BLaER1 treated with 17β-estradiol and CSF1 and Interleukin-3, amounts not matched to agents 10 nM and 100 nM (cell line): Measurements from ENCODE around the gene RASGRP3.

Experiments
- H3K27ac ChIP-seq, 11 experiments: shearing (Covaris generic); formaldehyde crosslinking; 2 replicates each; pipeline ENCODE4 v1.8.1; 2022
- H3K27me3 ChIP-seq, 11 experiments: shearing (Covaris generic); formaldehyde crosslinking; 2 replicates each; pipeline ENCODE4 v1.8.1; 2022
- H3K36me3 ChIP-seq, 11 experiments: shearing (Covaris generic); formaldehyde crosslinking; 2 replicates each; pipeline ENCODE4 v1.8.1; 2022
- H3K4me1 ChIP-seq, 10 experiments: shearing (Covaris generic); formaldehyde crosslinking; 2 replicates each; pipeline ENCODE4 v1.8.1; 2022
- H3K4me2 ChIP-seq, 11 experiments: shearing (Covaris generic); formaldehyde crosslinking; 2 replicates each; pipeline ENCODE4 v1.8.1; 2022
- H3K4me3 ChIP-seq, 10 experiments: shearing (Covaris generic); formaldehyde crosslinking; 2 replicates each; pipeline ENCODE4 v1.8.1; 2022
- H3K9ac ChIP-seq, 11 experiments: shearing (Covaris generic); formaldehyde crosslinking; 2 replicates each; pipeline ENCODE4 v1.8.1; 2022
- H3K9me3 ChIP-seq, 11 experiments: shearing (Covaris generic); formaldehyde crosslinking; replicated peaks in 1 of 11; 2 replicates each; pipeline ENCODE4 v1.8.1; 2022
- H4K20me1 ChIP-seq, 11 experiments: shearing (Covaris generic); formaldehyde crosslinking; 2 replicates each; pipeline ENCODE4 v1.8.1; 2022
- Cebpa-rat ChIP-seq, 11 experiments: shearing (Covaris generic); IDR thresholded peaks; 2 replicates each; pipeline ENCODE4 v1.8.1; 2022

RASGRP3 gene

GRCh38 chr2:33555681-33556080 is 79.2 kb downstream of the RASGRP3 start:
- H3K4me3 ChIP-seq: peak overlapping the region in 7 of 10 experiments; percentile 1 to 28 (median 10); a peak in 5 of 20 replicates
- H3K9me3 ChIP-seq: no peaks in the 10 kb centered on the region
- no peaks in the 10 kb centered on the region for H4K20me1 ChIP-seq
- H3K9ac ChIP-seq: peak overlapping the region in 10 of 11 experiments; percentile 55 to 73 (median 69); a peak in 17 of 22 replicates
- peaks cover 0 to 24% (median 0%) of the 10 kb centered on the region in 11 experiments; a peak in 4 of 22 replicates for H3K36me3 ChIP-seq
- H3K27ac ChIP-seq: peak overlapping the region; percentile 75 to 89 (median 83)
- TF ChIP-seq Cebpa-rat (IDR thresholded peaks at IDR 0.05): no peak
- H3K4me1 ChIP-seq: peaks cover 19 to 91% (median 38%) of the 10 kb centered on the region in 10 experiments
- no peaks in the 10 kb centered on the region for H3K27me3 ChIP-seq
- H3K4me2 ChIP-seq: peak overlapping the region; percentile 76 to 90 (median 83)

- H3K9me3 ChIP-seq: no peaks in the 10 kb centered on the region
- no peak overlapping the region for H3K4me3 ChIP-seq
Observed at GRCh38 chr2:33559328-33559727, 82.9 kb downstream of the RASGRP3 start.

GRCh38 chr2:33560017-33560416 is 83.6 kb downstream of the RASGRP3 start:
- H3K4me3 ChIP-seq: no peak overlapping the region
- no peak for TF ChIP-seq Cebpa-rat (IDR thresholded peaks at IDR 0.05)
- peaks cover 0 to 45% (median 0%) of the 10 kb centered on the region in 11 experiments; a peak in 6 of 22 replicates for H3K36me3 ChIP-seq
- H3K27me3 ChIP-seq: no peaks in the 10 kb centered on the region
- no peak overlapping the region for H3K27ac ChIP-seq
- H3K9ac ChIP-seq: no peak overlapping the region
- no peaks in the 10 kb centered on the region for H3K9me3 ChIP-seq
- H4K20me1 ChIP-seq: no peaks in the 10 kb centered on the region
- peak overlapping the region in 4 of 11 experiments; percentile 5 to 35 (median 16); a peak in 4 of 22 replicates for H3K4me2 ChIP-seq
- peaks cover 8 to 48% (median 11%) of the 10 kb centered on the region in 10 experiments for H3K4me1 ChIP-seq

More at GRCh38 chr2:33559328-33559727, 82.9 kb downstream of the RASGRP3 start:
- Histone ChIP-seq H3K36me3 (peaks cover 0 to 45% (median 0%) of the 10 kb centered on the region in 11 experiments; a peak in 6 of 22 replicates), H3K27me3 (no peaks in the 10 kb centered on the region), H3K9ac (no peak overlapping the region), H3K4me2 (peak overlapping the region in 4 of 11 experiments; percentile 5 to 35 (median 16); a peak in 4 of 22 replicates), H3K27ac (no peak overlapping the region), H3K4me1 (peaks cover 15 to 54% (median 18%) of the 10 kb centered on the region in 10 experiments), H4K20me1 (no peaks in the 10 kb centered on the region)
- no peak for TF ChIP-seq Cebpa-rat (IDR thresholded peaks at IDR 0.05)

- no peak overlapping the region for H3K9ac ChIP-seq
- H3K4me2 ChIP-seq: no peak overlapping the region
- H3K4me1 ChIP-seq: peaks cover 0 to 30% (median 0%) of the 10 kb centered on the region in 10 experiments; a peak in 7 of 20 replicates
- H3K9me3 ChIP-seq: no peaks in the 10 kb centered on the region
- H3K36me3 ChIP-seq: peaks cover 0 to 45% (median 0%) of the 10 kb centered on the region in 11 experiments; a peak in 6 of 22 replicates
- H3K27ac ChIP-seq: no peak overlapping the region
- no peaks in the 10 kb centered on the region for H3K27me3 ChIP-seq
- no peak overlapping the region for H3K4me3 ChIP-seq
- TF ChIP-seq Cebpa-rat (IDR thresholded peaks at IDR 0.05): no peak
- H4K20me1 ChIP-seq: no peaks in the 10 kb centered on the region
Observed at GRCh38 chr2:33561872-33562271, 85.4 kb downstream of the RASGRP3 start.

GRCh38 chr2:33570681-33571080 is 94.2 kb downstream of the RASGRP3 start:
- Histone ChIP-seq H3K9me3 (no peaks in the 10 kb centered on the region), H3K27me3 (no peaks in the 10 kb centered on the region), H3K4me1 (peaks cover 0 to 11% (median 3%) of the 10 kb centered on the region in 10 experiments; a peak in 7 of 20 replicates), H3K36me3 (no peaks in the 10 kb centered on the region), H3K4me2 (peak overlapping the region in 1 of 11 experiments; percentile 1; a peak in 1 of 22 replicates), H3K4me3 (no peak overlapping the region), H3K9ac (no peak overlapping the region), H3K27ac (no peak overlapping the region), H4K20me1 (no peaks in the 10 kb centered on the region)
- TF ChIP-seq Cebpa-rat (IDR thresholded peaks at IDR 0.05): no peak

GRCh38 chr2:33573657-33574056 is 97.2 kb downstream of the RASGRP3 start:
- TF ChIP-seq Cebpa-rat (IDR thresholded peaks at IDR 0.05): no peak
- no peak overlapping the region for H3K4me3 ChIP-seq
- H3K27me3 ChIP-seq: no peaks in the 10 kb centered on the region
- H3K36me3 ChIP-seq: no peaks in the 10 kb centered on the region
- H3K4me2 ChIP-seq: peak overlapping the region in 1 of 11 experiments; percentile 0; a peak in 3 of 22 replicates
- H3K27ac ChIP-seq: no peak overlapping the region
- H3K9me3 ChIP-seq: no peaks in the 10 kb centered on the region
- H3K4me1 ChIP-seq: peaks cover 0 to 11% (median 3%) of the 10 kb centered on the region in 10 experiments; a peak in 7 of 20 replicates
- no peak overlapping the region; a peak in 1 of 22 replicates for H3K9ac ChIP-seq
- H4K20me1 ChIP-seq: no peaks in the 10 kb centered on the region

GRCh38 chr2:33577084-33577483 is 100.6 kb downstream of the RASGRP3 start:
- H3K4me2 ChIP-seq: no peak overlapping the region
- no peaks in the 10 kb centered on the region for H3K9me3 ChIP-seq
- H3K4me1 ChIP-seq: peaks cover 0 to 20% (median 3%) of the 10 kb centered on the region in 10 experiments; a peak in 9 of 20 replicates
- no peaks in the 10 kb centered on the region for H4K20me1 ChIP-seq
- peaks cover 0 to 3% (median 0%) of the 10 kb centered on the region in 11 experiments; a peak in 4 of 22 replicates for H3K36me3 ChIP-seq
- no peak overlapping the region for H3K9ac ChIP-seq
- no peak for TF ChIP-seq Cebpa-rat (IDR thresholded peaks at IDR 0.05)
- no peak overlapping the region for H3K4me3 ChIP-seq
- H3K27me3 ChIP-seq: no peaks in the 10 kb centered on the region
- no peak overlapping the region for H3K27ac ChIP-seq

- TF ChIP-seq Cebpa-rat (IDR thresholded peaks at IDR 0.05): no peak
- Histone ChIP-seq H3K9me3 (no peaks in the 10 kb centered on the region), H3K9ac (no peak overlapping the region)
Observed at GRCh38 chr2:33577668-33578067, 101.2 kb downstream of the RASGRP3 start.

GRCh38 chr2:33579227-33579626 is 102.8 kb downstream of the RASGRP3 start:
- H3K4me3 ChIP-seq: no peak overlapping the region
- H3K4me1 ChIP-seq: peaks cover 0 to 20% (median 5%) of the 10 kb centered on the region in 10 experiments; a peak in 10 of 20 replicates
- no peak for TF ChIP-seq Cebpa-rat (IDR thresholded peaks at IDR 0.05)
- H3K36me3 ChIP-seq: peaks cover 4 to 19% (median 9%) of the 10 kb centered on the region in 11 experiments; a peak in 20 of 22 replicates
- H4K20me1 ChIP-seq: no peaks in the 10 kb centered on the region; a peak in 1 of 22 replicates
- H3K27me3 ChIP-seq: no peaks in the 10 kb centered on the region
- H3K27ac ChIP-seq: no peak overlapping the region
- no peaks in the 10 kb centered on the region for H3K9me3 ChIP-seq
- no peak overlapping the region for H3K9ac ChIP-seq
- no peak overlapping the region for H3K4me2 ChIP-seq

More at GRCh38 chr2:33577668-33578067, 101.2 kb downstream of the RASGRP3 start:
- H3K4me3 ChIP-seq: no peak overlapping the region
- H4K20me1 ChIP-seq: no peaks in the 10 kb centered on the region
- peaks cover 0 to 25% (median 5%) of the 10 kb centered on the region in 10 experiments; a peak in 9 of 20 replicates for H3K4me1 ChIP-seq
- H3K4me2 ChIP-seq: no peak overlapping the region
- H3K27me3 ChIP-seq: no peaks in the 10 kb centered on the region
- peaks cover 0 to 9% (median 4%) of the 10 kb centered on the region in 11 experiments; a peak in 6 of 22 replicates for H3K36me3 ChIP-seq
- no peak overlapping the region for H3K27ac ChIP-seq
